ENCODE measurements around the gene HSPBAP1. TPM values are rescaled to one million over a fixed set of nuclear protein-coding genes. Genes with fewer than 3 reads are reported as not detected.

Gene HSPBAP1
- total RNA-seq, 2 experiments from 2014 or later: 3.9 to 4.4 TPM

- no peaks in the 10 kb centered on the region for H3K27me3 Mint-ChIP-seq
- H3K9me3 Mint-ChIP-seq (ENCODE audit: low read depth): no peaks in the 10 kb centered on the region
- CTCF ChIA-PET: no interaction called here
- no peak overlapping the region for H3K27ac Mint-ChIP-seq
- H3K36me3 Mint-ChIP-seq (ENCODE audit: low read depth): peaks cover 65% of the 10 kb centered on the region
- POLR2A ChIA-PET: no interaction called here
- H3K4me3 Mint-ChIP-seq: no peak overlapping the region
- intact Hi-C loops (cut with DNase I, micrococcal nuclease): no loop called here
- peaks cover 4% of the 10 kb centered on the region for H3K4me1 Mint-ChIP-seq
- ATAC-seq: no peak
- DNase-seq: no peak
Measured at GRCh38 chr3:122705379-122705778, 88.3 kb downstream of the HSPBAP1 start.

GRCh38 chr3:122700193-122700592 lies 93.4 kb downstream of the HSPBAP1 start:
- H3K9me3 Mint-ChIP-seq (ENCODE audit: low read depth): no peaks in the 10 kb centered on the region
- ATAC-seq (no peak), DNase-seq (no peak)
- ChIA-PET CTCF (interaction anchor here (1.2 kb wide), 1 partner anchor 72 kb away, joined by 3 read pairs; no protein-coding TSS in a partner anchor), POLR2A (interaction anchor here (1.0 kb wide), 1 partner anchor 21 kb away, joined by 3 read pairs; no protein-coding TSS in a partner anchor)
- no peak overlapping the region for H3K27ac Mint-ChIP-seq
- H3K4me3 Mint-ChIP-seq: no peak overlapping the region
- peaks cover 54% of the 10 kb centered on the region for H3K36me3 Mint-ChIP-seq (ENCODE audit: low read depth)
- intact Hi-C loops (cut with DNase I, micrococcal nuclease): no loop called here
- no peaks in the 10 kb centered on the region for H3K4me1 Mint-ChIP-seq
- H3K27me3 Mint-ChIP-seq: no peaks in the 10 kb centered on the region

DNA sequence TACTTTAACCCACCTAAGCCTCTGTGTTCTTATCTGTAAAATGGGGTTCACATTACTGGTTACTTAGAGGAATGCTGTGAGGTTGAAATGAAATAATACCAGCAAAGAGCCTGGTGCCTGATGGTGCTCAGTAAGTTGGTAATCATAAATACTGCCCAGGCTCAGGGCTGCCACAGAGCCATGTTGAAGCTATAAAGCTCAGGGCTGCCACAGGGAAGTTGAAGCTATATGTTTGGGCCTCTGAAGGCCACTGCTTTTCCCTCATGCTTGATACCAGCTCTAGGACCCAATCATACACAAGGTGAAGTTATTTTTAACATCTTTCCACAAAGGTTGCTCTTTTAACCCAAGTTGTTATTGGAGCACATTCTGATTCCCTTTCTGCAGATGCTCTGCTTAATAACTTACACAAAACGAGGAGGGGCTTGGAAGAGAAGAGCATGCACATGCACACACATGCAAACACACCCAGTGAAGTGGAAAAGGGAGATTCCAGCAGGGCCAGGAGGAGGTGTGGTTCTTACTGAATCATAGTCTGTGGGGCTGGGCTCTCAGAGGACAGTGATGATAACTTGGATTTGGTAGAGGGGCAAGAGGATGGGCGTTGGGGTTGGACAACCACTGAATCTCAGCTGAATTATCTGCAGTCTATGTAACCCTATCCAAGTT lies 95.5 kb downstream of the HSPBAP1 start:
- intact Hi-C loops (cut with DNase I, micrococcal nuclease): no loop called here
- H3K36me3 Mint-ChIP-seq (ENCODE audit: low read depth): peaks cover 50% of the 10 kb centered on the region
- ChIA-PET POLR2A (interaction anchor here (0.6 to 1.1 kb wide), 2 partner anchors 11 to 287 kb away, joined by 3 to 6 read pairs; no protein-coding TSS in a partner anchor), CTCF (interaction anchor here (2.8 kb wide), 1 partner anchor 18 kb away, joined by 11 read pairs; the partner anchor contains the start of gene PARP14)
- ATAC-seq (no peak), DNase-seq (peak; percentile 12)
- peaks cover 3% of the 10 kb centered on the region for H3K4me1 Mint-ChIP-seq
- no peak overlapping the region for H3K4me3 Mint-ChIP-seq
- H3K9me3 Mint-ChIP-seq (ENCODE audit: low read depth): no peaks in the 10 kb centered on the region
- no peaks in the 10 kb centered on the region for H3K27me3 Mint-ChIP-seq
- H3K27ac Mint-ChIP-seq: no peak overlapping the region

- no peaks in the 10 kb centered on the region for H3K27me3 Mint-ChIP-seq
- ChIA-PET CTCF (interaction anchor here (0.9 to 2.8 kb wide), 4 partner anchors 9 to 303 kb away, joined by 3 to 11 read pairs (median 5); partner anchors contain the start of gene PARP14), POLR2A (interaction anchor here (0.5 to 0.6 kb wide), 2 partner anchors 16 to 303 kb away, joined by 4 to 6 read pairs; no protein-coding TSS in a partner anchor)
- ATAC-seq (no peak), DNase-seq (no peak)
- H3K4me3 Mint-ChIP-seq: no peak overlapping the region
- H3K4me1 Mint-ChIP-seq: peaks cover 3% of the 10 kb centered on the region
- H3K9me3 Mint-ChIP-seq (ENCODE audit: low read depth): no peaks in the 10 kb centered on the region
- H3K36me3 Mint-ChIP-seq (ENCODE audit: low read depth): peaks cover 48% of the 10 kb centered on the region
- no peak overlapping the region for H3K27ac Mint-ChIP-seq
- intact Hi-C loops (cut with DNase I, micrococcal nuclease): no loop called here
Measured at GRCh38 chr3:122695927-122696561, 97.6 kb downstream of the HSPBAP1 start.

DNA sequence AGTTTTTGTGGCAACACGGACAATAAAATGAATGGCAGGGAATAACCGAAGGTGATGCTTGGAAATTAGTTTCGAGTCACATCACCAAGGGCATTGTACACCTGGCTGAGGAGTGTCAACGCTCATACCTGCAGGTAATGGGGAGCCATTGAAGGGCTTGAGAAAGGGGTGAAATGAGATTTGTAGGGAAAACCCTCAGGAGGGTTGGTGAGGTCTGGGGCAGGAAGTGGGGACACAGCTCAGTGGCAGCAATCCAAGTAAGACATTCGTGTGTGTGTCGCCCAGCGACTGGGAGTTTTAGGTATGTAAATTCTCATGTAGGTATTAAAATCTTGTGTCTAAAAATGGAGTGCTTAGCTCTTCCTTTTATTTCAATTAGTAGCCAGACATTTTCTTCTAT lies 98.7 kb downstream of the HSPBAP1 start:
- Mint-ChIP-seq H3K4me3 (no peak overlapping the region), H3K9me3 (ENCODE audit: low read depth) (no peaks in the 10 kb centered on the region), H3K4me1 (peaks cover 3% of the 10 kb centered on the region), H3K27me3 (no peaks in the 10 kb centered on the region), H3K27ac (peak overlapping the region; percentile 6), H3K36me3 (ENCODE audit: low read depth) (peaks cover 40% of the 10 kb centered on the region)
- no peak for DNase-seq
- POLR2A ChIA-PET: no interaction called here
- no peak for ATAC-seq
- CTCF ChIA-PET: interaction anchor here (1.9 kb wide), 1 partner anchor 135 kb away, joined by 6 read pairs; no protein-coding TSS in a partner anchor
- intact Hi-C loops (cut with DNase I, micrococcal nuclease): no loop called here

- peaks cover 3% of the 10 kb centered on the region for H3K4me1 Mint-ChIP-seq
- no peaks in the 10 kb centered on the region for H3K27me3 Mint-ChIP-seq
- H3K36me3 Mint-ChIP-seq (ENCODE audit: low read depth): peaks cover 43% of the 10 kb centered on the region
- no peaks in the 10 kb centered on the region for H3K9me3 Mint-ChIP-seq (ENCODE audit: low read depth)
- H3K4me3 Mint-ChIP-seq: no peak overlapping the region
- H3K27ac Mint-ChIP-seq: no peak overlapping the region
- DNase-seq (no peak), ATAC-seq (no peak)
- POLR2A ChIA-PET: no interaction called here
- CTCF ChIA-PET: interaction anchor here (0.5 kb wide), 1 partner anchor 335 kb away, joined by 3 read pairs; the partner anchor contains the start of gene SEMA5B
- intact Hi-C loops (cut with DNase I, micrococcal nuclease): no loop called here
Measured at GRCh38 chr3:122692674-122693073, 101.0 kb downstream of the HSPBAP1 start.

DNA sequence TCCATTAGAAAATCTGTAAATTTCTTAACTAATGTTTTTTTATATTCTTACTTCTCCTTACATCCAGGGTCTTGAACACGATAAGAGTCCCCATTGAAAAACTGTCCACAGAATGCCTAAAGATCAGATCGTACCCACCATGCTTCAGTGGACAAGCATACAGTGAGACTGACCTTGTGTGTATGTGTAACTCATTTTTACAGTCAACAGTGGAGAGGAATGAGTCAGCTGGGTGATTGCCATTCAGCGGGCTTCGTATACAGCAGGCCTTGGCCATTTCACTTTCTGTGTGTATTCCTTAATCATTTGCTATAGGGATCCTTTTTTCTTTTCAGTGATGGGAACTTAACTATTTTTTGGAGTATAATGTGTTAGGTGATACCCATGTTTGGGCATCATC lies 102.4 kb downstream of the HSPBAP1 start:
- ChIA-PET POLR2A (no interaction called here), CTCF (no interaction called here)
- Mint-ChIP-seq H3K27me3 (no peaks in the 10 kb centered on the region), H3K36me3 (ENCODE audit: low read depth) (peaks cover 50% of the 10 kb centered on the region), H3K27ac (no peak overlapping the region), H3K4me3 (no peak overlapping the region), H3K9me3 (ENCODE audit: low read depth) (no peaks in the 10 kb centered on the region), H3K4me1 (peaks cover 11% of the 10 kb centered on the region)
- ATAC-seq: no peak
- intact Hi-C loops (cut with DNase I, micrococcal nuclease): no loop called here
- DNase-seq: no peak

GRCh38 chr3:122690096-122690495 lies 103.5 kb downstream of the HSPBAP1 start:
- Mint-ChIP-seq H3K9me3 (ENCODE audit: low read depth) (no peaks in the 10 kb centered on the region), H3K27ac (no peak overlapping the region), H3K36me3 (ENCODE audit: low read depth) (peaks cover 47% of the 10 kb centered on the region), H3K4me1 (peaks cover 11% of the 10 kb centered on the region), H3K27me3 (no peaks in the 10 kb centered on the region), H3K4me3 (no peak overlapping the region)
- DNase-seq (no peak), ATAC-seq (peak; percentile 23)
- intact Hi-C loops (cut with DNase I, micrococcal nuclease): no loop called here
- ChIA-PET POLR2A (no interaction called here), CTCF (interaction anchor here (3.1 kb wide), 1 partner anchor 11 kb away, joined by 12 read pairs; no protein-coding TSS in a partner anchor)

Other genes with a start within 250 kb of the HSPBAP1 start
- 10 to 100 TPM; 39.9 to 46.0 TPM for gene PARP9, start 229.5 kb downstream of the HSPBAP1 start, total RNA-seq
- 10 to 100 TPM; 42.0 to 52.0 TPM for gene DTX3L, start 229.5 kb downstream of the HSPBAP1 start, total RNA-seq
- 1 to 10 TPM; 7.8 to 8.7 TPM for gene PARP15, start 216.2 kb downstream of the HSPBAP1 start, total RNA-seq
- gene PARP14, start 113.0 kb downstream of the HSPBAP1 start, total RNA-seq: 10 to 100 TPM; 51.6 to 57.9 TPM
- gene SLC49A4, start 1.2 kb upstream of the HSPBAP1 start, total RNA-seq: 1 to 10 TPM; 1.4 to 2.2 TPM
- not detected for gene SEMA5B, start 233.9 kb upstream of the HSPBAP1 start, total RNA-seq